Right lung (tissue), 10 donors: ENCODE results near the gene CCDC87. TPM values are rescaled to one million over a fixed set of nuclear protein-coding genes. Genes with fewer than 3 reads are reported as not detected.
A peak's percentile ranks its signal among the peaks of the same experiment; 100 is the strongest.
"Not testable (repeated sequence)": the region's sequence is repeated elsewhere in the genome, so short reads cannot be mapped to it uniquely, and the experiment has no call there.

Source experiments
- DNase-seq, 2 donors: peaks; one replicate each; pipeline ENCODE4 v3.0.0-alpha.2; 2013
- long read RNA-seq, 8 donors: transcript quantifications; one replicate each; lab custom pipeline, GENCODE V29; 2026
- polyA plus RNA-seq, 5 donors: library from polyadenylated mRNA; unstranded; fragments of 120-200 nt; gene quantifications; one replicate each; pipeline versions ENCODE4 v1.2.1 to v1.2.3, GENCODE V29; 2013; ENCODE audit warnings: inconsistent platforms in 1 of 5, low replicate concordance in 1 of 5; ENCODE audit not compliant: insufficient read length in 5 of 5, insufficient read depth in 1 of 5

Gene CCDC87, protein sequence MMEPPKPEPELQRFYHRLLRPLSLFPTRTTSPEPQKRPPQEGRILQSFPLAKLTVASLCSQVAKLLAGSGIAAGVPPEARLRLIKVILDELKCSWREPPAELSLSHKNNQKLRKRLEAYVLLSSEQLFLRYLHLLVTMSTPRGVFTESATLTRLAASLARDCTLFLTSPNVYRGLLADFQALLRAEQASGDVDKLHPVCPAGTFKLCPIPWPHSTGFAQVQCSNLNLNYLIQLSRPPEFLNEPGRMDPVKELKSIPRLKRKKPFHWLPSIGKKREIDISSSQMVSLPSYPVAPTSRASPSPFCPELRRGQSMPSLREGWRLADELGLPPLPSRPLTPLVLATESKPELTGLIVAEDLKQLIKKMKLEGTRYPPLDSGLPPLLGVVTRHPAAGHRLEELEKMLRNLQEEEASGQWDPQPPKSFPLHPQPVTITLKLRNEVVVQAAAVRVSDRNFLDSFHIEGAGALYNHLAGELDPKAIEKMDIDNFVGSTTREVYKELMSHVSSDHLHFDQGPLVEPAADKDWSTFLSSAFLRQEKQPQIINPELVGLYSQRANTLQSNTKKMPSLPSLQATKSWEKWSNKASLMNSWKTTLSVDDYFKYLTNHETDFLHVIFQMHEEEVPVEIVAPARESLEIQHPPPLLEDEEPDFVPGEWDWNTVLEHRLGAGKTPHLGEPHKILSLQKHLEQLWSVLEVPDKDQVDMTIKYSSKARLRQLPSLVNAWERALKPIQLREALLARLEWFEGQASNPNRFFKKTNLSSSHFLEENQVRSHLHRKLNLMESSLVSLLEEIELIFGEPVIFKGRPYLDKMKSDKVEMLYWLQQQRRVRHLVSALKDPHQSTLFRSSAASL
- under 1 TPM; 0.10 to 0.18 (median 0.15) TPM for polyA plus RNA-seq
- long read RNA-seq, donor 1, partial matches to known transcripts = 0 of 1 reads
- long read RNA-seq, donor 1, other reads (novel, unspliced or antisense) = 0 of 1 reads
- long read RNA-seq, donor 2, partial matches to known transcripts = 0 of 2 reads
- long read RNA-seq, donor 2, other reads (novel, unspliced or antisense) = 0 of 2 reads
- long read RNA-seq, donor 3, partial matches to known transcripts = 0 of 1 reads
- long read RNA-seq, donor 3, other reads (novel, unspliced or antisense) = 0 of 1 reads
- long read RNA-seq, donor 4 = 0 reads
- long read RNA-seq, donor 5 = 0 reads
- long read RNA-seq, donor 6 = 0 reads
- long read RNA-seq, donor 7 = 0 reads
- long read RNA-seq, donor 8 = 0 reads

- peak; percentile 95 to 97 for DNase-seq
Measured at GRCh38 chr11:66592457-66593302, at the start of gene CCDC87, which contains the start of gene CCS. Gene CCDC87 (minus strand): TSS chr11:66593063. CDS start chr11:66593015, 48 bp downstream. Gene CCS (plus strand): TSS chr11:66593185. CDS start chr11:66593262, 77 bp downstream.

GRCh38 chr11:66641834-66642233 is 49.0 kb upstream of the CCDC87 start:
- DNase-seq = no peak

GRCh38 chr11:66639814-66640340 is 47.0 kb upstream of the CCDC87 start:
- not testable (repeated sequence) for DNase-seq

DNA sequence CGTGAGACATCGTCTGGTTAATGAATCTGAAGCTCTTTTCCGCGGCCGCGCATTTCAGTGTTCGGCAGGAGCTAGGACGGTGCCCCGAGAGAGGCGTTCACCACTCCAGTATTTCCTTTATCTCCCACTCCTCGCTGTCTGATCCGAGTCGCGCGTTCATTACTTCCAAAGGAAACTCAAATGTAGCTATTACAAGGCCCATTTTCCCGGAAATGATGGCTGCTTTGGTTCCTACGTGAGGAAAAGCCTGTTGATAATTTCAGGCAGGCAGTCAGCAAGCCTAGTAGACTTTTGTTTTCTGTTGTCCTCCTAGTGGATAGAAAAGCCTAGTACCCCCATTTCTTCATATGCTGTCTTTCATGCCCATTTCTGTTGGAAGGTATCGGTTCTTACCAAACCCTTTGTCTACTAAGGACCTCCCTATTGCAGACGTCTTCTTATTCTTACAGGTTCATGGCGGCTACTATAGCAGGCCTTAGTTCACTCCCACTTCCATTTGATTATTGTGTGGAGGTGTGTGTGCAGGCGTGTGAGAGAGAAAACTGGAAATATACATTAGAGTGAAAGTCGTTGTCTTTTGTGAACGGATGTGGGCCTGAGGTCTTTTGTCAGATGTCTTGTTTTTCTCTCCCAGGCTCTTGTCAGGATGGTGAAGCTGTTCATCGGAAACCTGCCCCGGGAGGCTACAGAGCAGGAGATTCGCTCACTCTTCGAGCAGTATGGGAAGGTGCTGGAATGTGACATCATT is 46.4 kb upstream of the CCDC87 start:
- peak; percentile 38 to 49 for DNase-seq

- peak; percentile 99 to 100 for DNase-seq
Measured at GRCh38 chr11:66638177-66639065, 45.6 kb upstream of the CCDC87 start, which contains the start of gene RBM4. Gene RBM4 (plus strand): TSS chr11:66638703. CDS start chr11:66639712, 1,009 bp downstream.

DNA sequence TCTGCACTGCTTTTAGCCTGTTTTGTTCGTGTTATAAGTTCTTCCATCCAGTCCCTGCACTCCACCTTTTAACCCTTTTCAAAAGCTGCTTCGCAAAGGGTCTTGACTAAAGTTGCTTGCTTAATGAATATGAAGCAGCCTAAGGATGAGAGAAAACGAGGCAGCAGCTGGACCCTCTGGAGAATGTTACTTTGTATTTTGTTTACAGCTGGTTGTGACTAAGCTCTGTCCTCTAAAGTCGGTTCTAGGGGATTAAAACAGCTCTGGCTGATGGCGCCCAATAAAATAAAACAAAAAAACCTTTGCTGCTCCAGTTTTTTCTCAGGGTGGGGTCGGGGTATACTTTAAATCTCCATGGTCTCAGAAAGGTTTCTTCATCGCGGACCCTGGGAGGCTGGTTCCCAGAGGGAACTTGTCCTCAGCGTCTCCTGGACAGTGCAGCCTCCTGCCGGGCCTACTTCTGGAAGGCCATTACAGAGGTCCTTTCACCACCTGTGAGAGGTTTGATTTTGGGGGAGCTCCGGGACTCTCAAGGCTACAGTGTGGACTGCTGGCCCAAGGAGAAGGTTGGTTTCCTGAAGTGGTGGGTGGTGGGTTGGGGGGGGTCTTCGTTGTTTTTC is 44.8 kb upstream of the CCDC87 start:
- DNase-seq = no peak

DNA sequence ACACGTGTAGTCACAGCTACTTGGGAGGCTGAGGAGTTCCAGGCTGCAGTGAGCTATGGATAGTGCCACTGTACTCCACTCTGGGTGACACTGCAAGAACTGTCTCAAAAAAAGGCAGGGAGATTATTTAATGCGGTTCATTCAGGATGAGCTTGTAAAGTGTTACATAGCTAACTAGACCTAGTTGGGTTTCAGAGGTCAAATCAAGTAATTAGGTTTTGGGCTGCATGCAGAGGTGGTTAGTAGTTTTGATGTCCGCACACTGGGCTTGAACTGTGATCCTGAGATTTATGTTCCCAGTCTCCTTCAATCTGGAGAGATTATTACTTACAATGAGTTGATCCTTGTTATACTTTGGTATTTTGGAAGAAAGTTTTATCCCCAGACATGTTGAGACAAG is 43.5 kb upstream of the CCDC87 start:
- DNase-seq = no peak

- DNase-seq = no peak
Measured at GRCh38 chr11:66632952-66633351, 40.1 kb upstream of the CCDC87 start.

- DNase-seq = no peak
Measured at GRCh38 chr11:66631883-66632282, 39.0 kb upstream of the CCDC87 start.

DNA sequence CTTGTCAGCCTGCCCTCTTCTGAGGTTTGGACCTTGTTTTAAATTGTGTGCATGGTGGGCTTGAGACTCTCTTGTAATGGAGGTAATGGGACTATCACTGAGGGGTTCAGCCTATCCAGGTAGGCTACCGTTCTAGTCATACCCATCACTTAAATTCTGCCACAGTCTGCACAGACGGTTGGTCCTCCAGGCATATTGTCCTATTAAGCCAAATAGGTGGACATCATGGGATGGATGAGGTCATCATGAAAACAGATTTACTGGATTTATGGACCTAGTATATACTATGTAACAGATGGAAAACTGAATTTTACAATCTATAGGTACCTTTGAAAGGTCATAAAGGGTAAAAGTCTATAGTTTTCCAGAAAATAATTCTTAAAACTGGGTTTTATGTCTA is 36.5 kb upstream of the CCDC87 start:
- no peak for DNase-seq

GRCh38 chr11:66628061-66628603 is 35.3 kb upstream of the CCDC87 start:
- DNase-seq = no peak

DNA sequence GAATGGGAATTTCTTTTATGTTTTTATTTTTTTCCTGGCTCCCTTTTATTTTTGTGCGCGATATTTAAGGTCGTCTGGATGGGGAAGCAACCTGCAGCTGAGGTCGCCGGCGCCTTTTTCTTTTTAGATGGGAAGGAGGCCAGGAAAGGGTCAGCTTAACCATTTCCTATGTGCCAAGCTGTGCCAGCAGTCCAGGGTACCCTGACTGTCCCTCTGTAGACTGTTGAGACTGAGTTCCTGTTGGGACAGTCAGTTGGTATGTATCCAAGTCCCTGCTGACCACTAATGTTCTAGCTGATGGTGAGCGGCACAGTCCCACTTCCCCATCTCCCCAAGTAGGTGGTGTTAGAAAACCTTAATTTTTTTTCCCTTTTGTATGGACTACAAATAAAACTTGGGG is 34.1 kb upstream of the CCDC87 start:
- DNase-seq = no peak

- no peak for DNase-seq
Measured at GRCh38 chr11:66626382-66626781, 33.5 kb upstream of the CCDC87 start.

GRCh38 chr11:66625752-66626149 is 32.9 kb upstream of the CCDC87 start:
- DNase-seq = no peak

GRCh38 chr11:66625041-66625751 is 32.3 kb upstream of the CCDC87 start:
- DNase-seq = no peak

DNA sequence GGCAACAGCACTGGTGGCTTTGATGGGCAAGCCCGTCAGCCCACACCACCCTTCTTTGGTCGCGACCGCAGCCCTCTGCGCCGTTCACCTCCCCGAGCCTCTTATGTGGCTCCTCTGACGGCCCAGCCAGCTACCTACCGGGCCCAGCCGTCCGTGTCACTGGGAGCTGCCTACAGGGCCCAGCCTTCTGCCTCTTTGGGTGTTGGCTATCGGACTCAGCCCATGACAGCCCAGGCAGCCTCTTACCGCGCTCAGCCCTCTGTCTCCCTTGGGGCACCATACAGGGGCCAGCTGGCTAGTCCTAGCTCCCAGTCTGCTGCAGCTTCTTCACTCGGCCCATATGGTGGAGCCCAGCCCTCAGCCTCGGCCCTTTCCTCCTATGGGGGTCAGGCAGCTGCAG is 31.6 kb upstream of the CCDC87 start:
- DNase-seq = no peak

DNA sequence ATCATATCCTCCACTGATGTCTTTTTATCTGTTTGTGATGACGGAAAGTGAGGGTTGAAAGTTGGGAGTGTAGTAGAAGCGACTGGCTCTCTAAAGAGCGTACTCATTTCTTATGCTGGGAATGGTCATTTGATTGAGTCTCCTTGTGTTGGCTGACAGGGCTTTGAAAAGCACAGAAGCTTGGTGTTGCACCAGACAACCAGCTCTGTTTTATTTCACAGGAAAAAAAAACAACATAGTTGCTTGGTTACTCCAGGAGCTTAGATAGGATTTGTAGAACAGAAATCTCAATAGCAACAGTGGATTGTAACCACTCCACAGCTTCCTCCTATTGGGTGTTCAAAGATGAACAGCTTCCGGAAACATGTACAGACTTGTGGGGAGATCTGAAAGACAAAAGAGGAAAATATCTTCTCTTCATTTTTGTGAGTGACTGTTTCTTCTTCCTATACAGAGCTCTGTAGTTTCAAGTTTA is 26.3 kb upstream of the CCDC87 start:
- DNase-seq = no peak
